Measurements from ENCODE around the gene FAM3B.
"Not testable (repeated sequence)": the region's sequence is repeated elsewhere in the genome, so short reads cannot be mapped to it uniquely, and the experiment has no call there.

Gene FAM3B

DNA sequence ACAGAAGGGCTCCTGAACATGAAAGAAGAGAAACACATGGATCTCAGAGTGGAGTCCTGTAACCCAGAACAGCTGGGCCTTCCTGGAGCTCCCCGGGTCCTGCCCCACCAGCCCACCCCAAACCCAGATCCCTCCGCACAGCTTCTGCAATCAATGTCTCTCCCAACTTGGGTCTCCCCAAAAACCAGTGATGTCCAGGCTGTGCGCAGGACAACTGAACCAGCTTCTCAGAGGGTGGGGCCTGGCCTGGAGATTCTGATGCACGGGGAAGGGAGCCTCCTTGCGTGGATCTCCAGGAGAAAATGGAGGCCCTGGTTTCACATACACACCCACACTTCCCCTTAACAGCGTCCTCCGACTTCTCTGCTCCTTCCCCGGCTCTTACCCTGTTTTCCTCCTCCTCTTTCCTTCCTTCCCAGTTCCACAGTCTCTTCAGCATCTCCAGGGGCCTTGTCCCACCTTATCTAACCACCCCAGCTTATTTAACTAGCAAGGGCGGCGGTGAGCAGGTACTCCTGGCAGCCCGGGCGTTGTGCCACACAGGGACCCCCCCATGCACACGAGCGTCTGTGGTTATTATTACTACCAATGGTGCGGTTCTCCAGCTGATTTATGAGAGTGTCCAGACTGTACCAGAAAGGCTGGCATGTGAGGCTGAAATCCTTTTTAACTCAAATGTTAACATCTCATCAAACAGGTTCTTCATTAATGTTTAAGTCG is 34.0 kb downstream of the FAM3B start:
- no peak for DNase-seq

- no peak for DNase-seq
Observed at GRCh38 chr21:41357546-41357945, 40.9 kb downstream of the FAM3B start.

DNA sequence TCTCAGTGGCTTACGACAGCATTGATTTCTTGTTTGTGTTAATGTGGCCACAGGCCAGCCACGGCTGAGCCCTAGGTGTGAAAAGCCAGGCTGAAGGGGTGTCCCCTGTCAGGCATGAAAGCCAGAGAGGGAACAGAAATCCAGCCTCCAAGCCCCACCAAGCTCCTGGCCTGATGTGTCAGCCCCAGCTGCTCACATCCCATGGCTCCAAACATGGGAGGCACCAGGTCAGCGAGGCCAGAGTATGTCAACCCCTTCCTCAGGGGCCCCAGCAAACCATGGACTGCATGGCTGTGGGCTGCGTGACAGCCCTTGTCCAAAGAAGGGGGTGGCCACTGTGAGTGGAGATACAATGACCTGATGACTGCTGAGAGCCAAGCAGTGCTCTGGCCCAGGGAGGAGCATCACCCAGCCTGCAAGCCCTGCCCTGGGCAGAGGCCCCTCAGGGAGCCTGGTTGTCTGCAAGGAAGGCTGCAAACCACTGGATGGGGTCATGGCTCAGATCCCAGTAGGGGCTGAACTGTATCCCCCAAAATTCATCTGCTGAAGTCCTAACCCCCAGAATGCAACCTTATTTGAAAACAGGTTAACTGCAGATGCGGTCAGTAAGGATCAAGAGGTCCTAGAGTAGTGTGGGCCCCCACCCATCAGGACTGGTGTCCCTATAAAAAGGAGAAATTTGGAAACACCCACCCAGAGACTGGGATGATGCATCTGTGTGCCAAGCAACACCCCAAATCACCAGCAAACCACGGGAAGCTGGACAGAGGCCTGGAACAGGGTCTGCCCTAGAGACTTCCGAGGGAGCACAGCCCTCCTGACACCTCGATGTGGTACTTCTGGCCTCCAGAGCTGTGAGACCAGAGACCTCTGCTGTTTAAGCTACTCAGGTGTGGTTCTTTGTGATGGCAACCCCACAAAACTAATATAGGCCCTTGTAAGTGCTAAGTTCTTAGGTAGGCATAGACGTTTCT is 41.9 kb downstream of the FAM3B start:
- no peak for DNase-seq

DNA sequence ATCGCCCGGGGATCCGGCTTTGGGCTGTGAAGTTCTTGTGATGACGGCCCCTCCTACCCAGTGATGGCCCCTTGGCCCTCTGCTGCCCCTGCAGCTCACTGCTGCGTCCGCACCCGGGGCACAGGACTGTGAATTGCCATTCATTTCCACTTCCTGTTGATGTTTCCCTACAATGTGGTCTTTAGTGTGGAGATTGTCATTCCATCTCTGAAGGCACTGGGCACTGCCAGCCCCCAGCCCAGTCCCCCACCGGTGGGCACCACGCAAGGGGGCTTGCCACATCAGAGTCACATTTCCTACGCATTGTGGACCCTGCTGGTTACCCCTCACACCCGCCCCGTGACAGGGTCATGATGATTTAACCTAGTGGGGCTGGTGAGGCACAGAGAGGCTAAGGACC is 42.7 kb downstream of the FAM3B start:
- DNase-seq = no peak

GRCh38 chr21:41359754-41360071 is 43.1 kb downstream of the FAM3B start:
- DNase-seq = not testable (repeated sequence)

DNA sequence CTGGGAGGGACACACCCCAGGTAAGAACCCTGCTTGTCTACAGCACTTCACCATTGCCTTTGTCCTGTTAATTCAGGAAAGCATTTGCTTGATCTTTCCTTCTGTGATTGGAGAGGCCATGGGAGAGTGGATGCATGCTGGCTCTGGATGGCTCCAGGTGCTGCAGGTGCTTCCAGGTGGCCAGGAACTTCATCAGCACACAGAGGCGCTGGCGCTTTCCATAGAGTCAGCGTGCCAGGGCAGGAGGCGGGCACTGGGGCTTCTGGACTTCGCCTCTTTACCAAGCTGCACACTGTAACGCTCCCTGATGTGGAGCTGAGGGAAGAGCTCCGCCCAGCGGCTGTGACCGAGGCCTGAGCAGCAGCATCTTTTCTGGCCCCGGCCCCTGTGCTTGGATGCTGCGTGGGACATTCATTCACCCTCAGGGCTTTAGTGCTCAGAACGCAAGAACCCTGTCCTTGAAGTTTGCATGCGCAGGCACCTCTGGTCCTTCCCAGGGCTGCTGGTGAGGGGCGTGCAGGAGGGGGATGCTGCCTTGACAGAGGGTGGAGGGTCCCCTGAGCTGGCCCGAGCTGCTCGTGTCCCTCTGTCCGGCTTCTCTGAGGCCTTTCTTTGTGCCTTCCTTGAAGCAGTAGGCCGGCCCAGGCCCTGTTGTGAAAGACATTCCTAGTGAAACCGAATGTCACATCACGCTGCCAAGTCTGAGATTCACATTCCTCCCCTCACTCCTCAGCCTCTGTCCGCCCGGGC is 43.6 kb downstream of the FAM3B start:
- DNase-seq = no peak

DNA sequence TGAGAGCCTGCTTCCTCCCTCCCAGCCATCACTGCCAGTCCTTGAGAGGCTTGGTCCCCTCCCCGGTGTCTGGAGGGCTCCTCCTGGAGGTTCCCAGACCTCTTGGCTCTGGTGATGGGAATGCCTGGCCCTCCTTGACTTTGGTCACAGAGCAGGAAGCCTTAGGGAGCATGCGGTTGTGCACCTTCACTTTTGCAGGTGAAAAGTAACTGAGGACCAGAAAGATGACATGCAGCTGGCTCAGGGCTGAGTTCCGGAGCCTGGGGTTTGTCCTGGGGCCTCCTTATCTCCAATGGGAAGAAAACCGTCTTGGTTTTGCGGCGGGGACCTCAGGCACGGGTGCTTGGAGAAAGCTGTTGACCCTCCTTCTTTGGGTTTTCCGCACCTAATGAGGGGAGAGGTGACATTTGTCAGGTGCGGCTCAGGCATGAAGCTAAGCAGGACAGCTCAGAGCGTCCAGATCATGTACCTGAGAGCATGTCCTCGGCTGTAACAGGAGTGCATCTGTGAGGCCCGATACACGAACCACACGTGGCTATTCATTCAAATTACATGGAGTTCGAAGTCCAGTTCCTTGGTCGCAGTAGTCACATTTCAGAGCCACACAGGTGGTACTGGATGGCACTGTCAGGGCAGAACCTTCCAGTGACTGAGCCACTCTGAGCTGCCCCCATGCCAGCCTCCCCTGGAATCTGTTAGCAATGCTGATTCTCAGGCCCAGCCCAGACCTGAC is 44.6 kb downstream of the FAM3B start:
- no peak for DNase-seq

DNA sequence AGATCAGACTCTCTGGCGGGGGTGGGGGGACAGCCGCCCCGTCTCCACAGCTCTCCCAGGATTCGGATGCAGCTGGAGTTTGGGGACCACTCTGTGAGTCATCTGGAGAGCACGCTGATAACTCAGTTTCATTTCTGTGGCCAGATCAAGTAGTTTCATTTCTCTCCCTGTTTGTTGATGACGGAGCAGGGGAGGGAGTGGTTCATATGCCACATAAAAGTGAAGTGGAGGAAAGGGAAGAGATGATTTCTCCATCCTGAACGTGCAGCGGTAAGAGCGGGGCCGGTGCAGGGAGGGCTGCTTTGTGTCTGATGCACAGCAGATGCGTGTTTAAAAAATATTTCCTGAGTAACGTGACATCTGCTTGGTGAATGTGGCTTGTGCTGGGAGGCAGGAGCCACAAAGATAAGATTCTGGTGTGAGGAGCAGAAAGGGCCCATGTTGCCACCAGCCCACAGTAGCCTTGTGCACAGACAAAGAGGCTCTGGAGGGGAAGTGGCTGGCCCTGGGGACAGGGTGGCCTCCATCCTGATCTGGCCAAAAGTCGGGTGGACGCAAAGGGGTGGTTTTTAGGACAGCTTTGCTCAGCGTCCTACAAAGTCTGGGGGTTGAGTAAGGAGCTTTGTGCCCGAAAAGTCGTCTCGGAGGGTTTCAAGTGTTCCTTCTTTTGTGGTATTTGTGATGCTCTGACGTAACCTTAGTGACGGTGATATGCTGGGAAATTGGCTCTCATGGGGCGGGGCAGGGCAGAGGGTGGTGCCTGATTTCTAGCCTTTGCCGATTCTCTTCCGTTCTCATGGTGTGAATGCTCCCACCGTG is 45.4 kb downstream of the FAM3B start, which contains the start of gene MX2:
Gene MX2 (plus strand): TSS at position 242 of the 819 bp plus-strand sequence. CDS start 14,880 bp downstream, outside the sequence.
- peak; percentile 68 for DNase-seq

GRCh38 chr21:41362605-41363369 is 46.2 kb downstream of the FAM3B start:
- peak; percentile 35 for DNase-seq

GRCh38 chr21:41363370-41364270 is 47.0 kb downstream of the FAM3B start:
- DNase-seq = no peak

GRCh38 chr21:41364308-41364707 is 47.7 kb downstream of the FAM3B start:
- no peak for DNase-seq

GRCh38 chr21:41365377-41366107 is 48.9 kb downstream of the FAM3B start:
- DNase-seq = no peak

DNA sequence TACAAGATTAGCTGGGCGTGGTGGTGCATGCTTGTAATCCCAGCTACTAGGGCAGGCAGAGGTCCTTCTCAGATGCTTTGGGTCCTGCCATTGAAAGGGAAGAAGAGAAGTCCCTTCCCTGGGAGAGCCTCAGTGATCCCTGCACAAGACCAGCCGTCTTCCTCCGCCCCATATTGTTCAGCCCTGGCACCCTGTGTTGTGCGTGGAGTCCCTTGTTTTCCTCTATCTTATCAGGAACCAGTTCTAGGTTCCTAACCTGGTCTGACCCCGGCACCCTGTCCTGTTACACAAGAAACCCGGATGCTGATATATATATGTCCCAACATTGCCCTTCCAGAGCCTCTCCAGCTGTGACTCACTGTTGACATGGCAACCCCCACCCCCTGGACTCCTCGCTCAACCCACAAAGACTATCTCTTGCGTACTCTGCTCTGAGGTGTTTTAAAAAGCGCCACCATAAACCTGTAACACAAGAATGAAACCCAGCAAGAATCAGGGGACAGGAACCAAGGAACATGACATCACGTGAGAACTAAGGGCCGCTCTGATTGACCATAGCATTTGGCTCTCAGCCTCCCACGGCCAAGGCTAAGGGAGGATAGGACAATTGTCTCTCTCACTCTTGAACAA is 50.0 kb downstream of the FAM3B start:
- DNase-seq = no peak

DNA sequence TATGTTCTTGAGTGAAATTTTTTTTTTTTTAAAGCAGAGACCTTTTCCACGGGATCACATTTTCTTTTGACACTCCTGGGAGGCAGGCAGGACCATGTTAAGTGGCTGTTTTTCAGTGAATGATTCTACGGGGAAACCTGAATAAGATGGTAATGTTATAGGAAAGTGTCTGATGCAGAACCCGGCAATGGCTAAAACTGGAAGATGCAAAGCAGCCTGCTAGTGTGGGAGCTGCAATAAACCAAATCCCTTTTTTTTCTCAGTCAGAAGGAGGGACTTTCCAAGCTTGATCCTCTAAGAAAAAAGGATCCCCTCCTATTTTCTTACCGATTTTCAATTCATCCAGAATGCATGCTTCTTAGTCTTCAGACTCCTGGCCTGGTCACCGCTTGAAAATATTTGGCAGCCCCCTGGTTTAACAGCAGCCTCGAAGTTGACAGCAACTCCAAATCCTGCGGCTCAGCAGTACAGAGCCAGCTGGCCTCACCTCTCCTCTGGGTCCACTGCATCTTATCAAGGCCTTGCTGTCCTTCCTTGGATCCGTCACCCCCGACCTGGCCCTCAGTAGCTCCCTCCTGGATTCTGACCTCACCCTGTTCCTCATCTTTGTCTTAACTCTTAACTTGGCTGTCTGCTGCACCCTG is 50.8 kb downstream of the FAM3B start:
- no peak for DNase-seq

DNA sequence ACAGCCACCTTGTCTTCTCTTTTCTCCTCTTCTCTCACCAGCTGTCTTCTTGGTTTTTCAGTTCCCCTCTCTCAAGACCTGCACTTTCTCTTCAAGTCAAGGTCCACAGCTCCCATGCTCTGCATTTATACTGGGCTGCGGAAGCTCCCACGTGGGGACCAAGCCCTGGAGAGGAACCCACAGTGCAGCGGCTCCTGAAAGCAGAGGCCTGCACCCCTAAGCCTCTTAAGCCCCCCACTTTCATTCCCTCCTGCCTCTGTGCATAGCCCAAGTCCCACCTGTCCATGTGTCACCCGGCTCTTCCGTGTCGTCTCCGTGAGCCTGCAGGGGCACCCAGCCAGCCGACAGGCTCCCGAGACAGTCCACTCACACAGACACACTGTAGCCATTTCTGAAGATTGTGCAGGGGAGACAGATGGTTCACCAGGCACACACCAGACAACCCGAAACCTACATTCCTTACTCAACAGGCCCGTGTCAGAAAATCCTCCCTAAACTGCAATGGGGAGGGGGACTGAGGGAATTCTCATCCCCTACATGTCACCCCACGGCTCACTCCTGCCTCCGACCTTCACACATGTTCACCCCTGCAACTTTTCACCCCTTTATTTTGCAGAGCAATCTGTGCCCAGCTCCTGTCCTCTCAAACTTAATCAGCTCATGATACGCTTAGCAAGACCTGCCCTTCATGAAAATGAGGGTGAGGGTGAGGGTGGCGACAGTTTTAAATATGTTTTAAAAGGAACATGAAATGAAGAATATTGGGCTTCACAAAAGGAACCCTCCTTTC is 51.5 kb downstream of the FAM3B start:
- no peak for DNase-seq

- no peak for DNase-seq
Observed at GRCh38 chr21:41368735-41369104, 52.1 kb downstream of the FAM3B start.

All from stimulated activated naive CD4-positive, alpha-beta T cell treated with Interleukin-2 at 50 U/mL for 16 hours (primary cell).